HCT116 (cell line): Measurements from ENCODE around the gene CC2D1B. TPM values are rescaled to one million over a fixed set of nuclear protein-coding genes. Genes with fewer than 3 reads are reported as not detected.

Experiments
- ATAC-seq: fragments of 200-7000 bp; cut with Tn5 transposase; 2 replicates; pipeline ENCODE4 v1.9.1; 2020; ENCODE audit warnings: mild to moderate bottlenecking, moderate library complexity
- BruUV-seq: library from RNA; stranded (reverse); fragments of 400-500 nt; replicated peaks from 2 replicates; lab custom pipeline; 2021; lab: Mats Ljungman, UMichigan
- CTCF ChIA-PET: fragments of 300-600 bp; sonication (Branson Sonifier 250); formaldehyde crosslinking; loops from one replicate; lab custom pipeline; 2021; ENCODE audit warnings: antibody characterized with exemption; lab: Charles Lee
- POLR2A ChIA-PET: fragments of 300-600, 350-600 bp; sonication (Branson Sonifier 250); formaldehyde crosslinking; loops from one replicate; lab custom pipeline; 2021; ENCODE audit warnings: antibody characterized with exemption; lab: Charles Lee
- RAD21 ChIA-PET, 2 experiments: fragments of 300-600 bp; sonication (Branson Sonifier 250); formaldehyde crosslinking; loops; one replicate each; lab custom pipeline; 2023; ENCODE audit warnings: low total read pairs in 2 of 2; ENCODE audit not compliant: uncharacterized antibody in 2 of 2, unreplicated experiment in 2 of 2, low non-redundant PET in 1 of 2; lab: Charles Lee
- DNase-seq: peaks from one replicate; pipeline ENCODE4 v3.0.0-alpha.2; 2010; ENCODE audit warnings: low read depth, low spot score
- H2AFZ ChIP-seq: fragments of 200-600 bp; shearing (Covaris generic), sonication (generic); 2 replicates; pipeline ENCODE4 v1.6.1; 2017; ENCODE audit warnings: low read depth, mixed run types, mixed read lengths, antibody characterized with exemption, low read length; ENCODE audit not compliant: poor library complexity, severe bottlenecking
- H3K27ac ChIP-seq: 2 replicates; pipeline ENCODE4 v1.5.1; 2012; ENCODE audit warnings: low read depth, low read length
- H3K27me3 ChIP-seq: fragments of 200-600 bp; sonication (generic); 2 replicates; pipeline ENCODE4 v1.6.1; 2016; ENCODE audit warnings: mixed run types, low read length, mixed read lengths; ENCODE audit not compliant: insufficient read depth
- H3K36me3 ChIP-seq, 2 experiments: fragments of 200-500 bp in 1 of 2; fragments of 200-600 bp in 1 of 2; sonication (Bioruptor generic) in 1 of 2; sonication (generic) in 1 of 2; 2 replicates each; pipeline versions ENCODE4 v1.5.1 to v1.6.1; 2014 to 2016; ENCODE audit warnings: low read length in 2 of 2, inconsistent platforms in 1 of 2, mixed read lengths in 1 of 2, mixed run types in 1 of 2; ENCODE audit not compliant: insufficient read depth in 2 of 2, control insufficient read depth in 1 of 2
- H3K4me1 ChIP-seq, 2 experiments: fragments of 200-600 bp in 1 of 2; sonication (generic) in 1 of 2; 2 replicates each; pipeline versions ENCODE4 v1.5.1 to v1.6.1; 2012 to 2017; ENCODE audit warnings: low read length in 2 of 2, inconsistent platforms in 1 of 2, mild to moderate bottlenecking in 1 of 2, mixed read lengths in 1 of 2, mixed run types in 1 of 2, moderate library complexity in 1 of 2; ENCODE audit not compliant: insufficient read depth in 2 of 2, control insufficient read depth in 1 of 2
- H3K4me2 ChIP-seq: fragments of 200-600 bp; sonication (generic); 2 replicates; pipeline ENCODE4 v1.6.1; 2017; ENCODE audit warnings: mixed run types, low read length, mixed read lengths
- H3K4me3 ChIP-seq, 2 experiments: fragments of 200-600 bp in 1 of 2; sonication (generic) in 1 of 2; replicated peaks in 1 of 2; 2 replicates each; pipeline ENCODE4 v1.5.1; 2011 to 2016; ENCODE audit warnings: low read length in 2 of 2, control low read depth in 1 of 2, low read depth in 1 of 2, mild to moderate bottlenecking in 1 of 2, mixed read lengths in 1 of 2, mixed run types in 1 of 2
- H3K79me2 ChIP-seq: fragments of 200-600 bp; sonication (generic); 2 replicates; pipeline ENCODE4 v1.6.1; 2017; ENCODE audit warnings: mild to moderate bottlenecking, mixed run types, low read length, moderate library complexity, mixed read lengths; ENCODE audit not compliant: insufficient read depth
- H3K9ac ChIP-seq: fragments of 200-600 bp; sonication (generic); 2 replicates; pipeline ENCODE4 v1.6.1; 2016; ENCODE audit warnings: low read length, mixed read lengths
- H3K9me2 ChIP-seq: fragments of 200-600 bp; sonication (generic), shearing (Covaris generic); 2 replicates; pipeline ENCODE4 v1.6.1; 2017; ENCODE audit warnings: mixed run types, mild to moderate bottlenecking, moderate library complexity; ENCODE audit not compliant: insufficient read depth
- H3K9me3 ChIP-seq, 2 experiments: fragments of 200-500 bp in 1 of 2; fragments of 200-600 bp in 1 of 2; sonication (Bioruptor generic) in 1 of 2; sonication (generic) in 1 of 2; 2 replicates each; pipeline ENCODE4 v1.6.1; 2014 to 2017; ENCODE audit warnings: low read length in 2 of 2, mixed read lengths in 2 of 2, inconsistent platforms in 1 of 2, low read depth in 1 of 2, mild to moderate bottlenecking in 1 of 2, mixed run types in 1 of 2, moderate library complexity in 1 of 2; ENCODE audit not compliant: control insufficient read depth in 1 of 2, insufficient read depth in 1 of 2
- H4K20me1 ChIP-seq: fragments of 200-600 bp; sonication (generic), shearing (Covaris generic); 2 replicates; pipeline ENCODE4 v1.6.1; 2017; ENCODE audit warnings: mixed run types, mild to moderate bottlenecking, moderate library complexity; ENCODE audit not compliant: insufficient read depth
- CBX3 ChIP-seq: IDR thresholded peaks from 2 replicates; pipeline ENCODE4 v1.6.1; 2012; ENCODE audit warnings: low read depth
- EZH2 ChIP-seq: fragments of 200-600 bp; sonication (generic); IDR thresholded peaks from 2 replicates; pipeline ENCODE4 v1.6.1; 2017; ENCODE audit warnings: antibody characterized with exemption, mixed run types
- POLR2A ChIP-seq: IDR thresholded peaks from 2 replicates; pipeline ENCODE4 v1.7.0; 2011; ENCODE audit warnings: borderline replicate concordance; ENCODE audit not compliant: insufficient read depth, insufficient read length; ENCODE audit errors: extremely low read depth
- SP1 ChIP-seq: IDR thresholded peaks from 2 replicates; pipeline ENCODE4 v1.6.1; 2012; ENCODE audit warnings: low read depth
- ZNF274 ChIP-seq: fragments of 200-500 bp; sonication (Bioruptor generic); IDR thresholded peaks from 2 replicates; pipeline ENCODE4 v1.6.1; 2014; ENCODE audit warnings: mild to moderate bottlenecking, low read depth, low read length, inconsistent platforms
- intact Hi-C: fragments of 100-400 bp; cut with micrococcal nuclease; formaldehyde crosslinking; loops from 2 replicates; pipeline ENCODE4 v1.10.0; 2022
- total RNA-seq: library from RNA; stranded (reverse); gene quantifications from one replicate; pipeline ENCODE4 v1.2.1, GENCODE V29; 2021; ENCODE audit not compliant: unreplicated experiment

CC2D1B gene
- total RNA-seq, 1 experiment from 2014 or later, result 20.4 TPM

- no peaks in the 10 kb centered on the region for H3K4me1 ChIP-seq
- H3K79me2 ChIP-seq, result no peaks in the 10 kb centered on the region
- CTCF ChIA-PET, result no interaction called here
- no peak for TF ChIP-seq POLR2A
- no peak for TF ChIP-seq ZNF274
- TF ChIP-seq CBX3, result no peak
- no peak for TF ChIP-seq SP1
- TF ChIP-seq, all 23 proteins: peak for 0
- BruUV-seq, result no TSS peak
- RAD21 ChIA-PET, result no interaction called here
- no peaks in the 10 kb centered on the region for H3K9me2 ChIP-seq
- H3K4me2 ChIP-seq, result no peak overlapping the region
- ATAC-seq (no peak), DNase-seq (no peak)
- H2AFZ ChIP-seq, result no peak overlapping the region
- no peaks in the 10 kb centered on the region for H4K20me1 ChIP-seq
- no peaks in the 10 kb centered on the region; a peak in 1 of 4 replicates for H3K36me3 ChIP-seq
- no peak overlapping the region for H3K9ac ChIP-seq
- POLR2A ChIA-PET, result no interaction called here
- H3K9me3 ChIP-seq, result no peaks in the 10 kb centered on the region
- no peaks in the 10 kb centered on the region for H3K27me3 ChIP-seq
- no peak overlapping the region for H3K4me3 ChIP-seq
- intact Hi-C loops, result loop anchor here (10.0 kb wide), 1 partner anchor 449 kb away; no protein-coding TSS in a partner anchor
- H3K27ac ChIP-seq, result no peak overlapping the region
Observed at GRCh38 chr1:52343979-52344378, 22.0 kb downstream of the CC2D1B start.

- ChIA-PET POLR2A (no interaction called here), RAD21 (no interaction called here), CTCF (no interaction called here)
- H2AFZ ChIP-seq, result no peak overlapping the region
- H3K9ac ChIP-seq, result no peak overlapping the region
- no peaks in the 10 kb centered on the region for H3K9me2 ChIP-seq
- no peaks in the 10 kb centered on the region; a peak in 1 of 4 replicates for H3K36me3 ChIP-seq
- no peak for DNase-seq
- no peaks in the 10 kb centered on the region for H3K4me1 ChIP-seq
- H3K4me3 ChIP-seq, result no peak overlapping the region
- no peaks in the 10 kb centered on the region for H3K9me3 ChIP-seq
- no peak for TF ChIP-seq EZH2
- no peak for TF ChIP-seq ZNF274
- no peaks in the 10 kb centered on the region for H3K79me2 ChIP-seq
- H3K27me3 ChIP-seq, result no peaks in the 10 kb centered on the region
- intact Hi-C loops, result loop anchor here (10.0 kb wide), 1 partner anchor 447 kb away; no protein-coding TSS in a partner anchor
- no peak for ATAC-seq
- no peaks in the 10 kb centered on the region for H4K20me1 ChIP-seq
- no TSS peak for BruUV-seq
- H3K4me2 ChIP-seq, result no peak overlapping the region
- H3K27ac ChIP-seq, result no peak overlapping the region
Observed at GRCh38 chr1:52341655-52342260, 24.2 kb downstream of the CC2D1B start.
